Measurements from ENCODE around the gene RILP.

DNA sequence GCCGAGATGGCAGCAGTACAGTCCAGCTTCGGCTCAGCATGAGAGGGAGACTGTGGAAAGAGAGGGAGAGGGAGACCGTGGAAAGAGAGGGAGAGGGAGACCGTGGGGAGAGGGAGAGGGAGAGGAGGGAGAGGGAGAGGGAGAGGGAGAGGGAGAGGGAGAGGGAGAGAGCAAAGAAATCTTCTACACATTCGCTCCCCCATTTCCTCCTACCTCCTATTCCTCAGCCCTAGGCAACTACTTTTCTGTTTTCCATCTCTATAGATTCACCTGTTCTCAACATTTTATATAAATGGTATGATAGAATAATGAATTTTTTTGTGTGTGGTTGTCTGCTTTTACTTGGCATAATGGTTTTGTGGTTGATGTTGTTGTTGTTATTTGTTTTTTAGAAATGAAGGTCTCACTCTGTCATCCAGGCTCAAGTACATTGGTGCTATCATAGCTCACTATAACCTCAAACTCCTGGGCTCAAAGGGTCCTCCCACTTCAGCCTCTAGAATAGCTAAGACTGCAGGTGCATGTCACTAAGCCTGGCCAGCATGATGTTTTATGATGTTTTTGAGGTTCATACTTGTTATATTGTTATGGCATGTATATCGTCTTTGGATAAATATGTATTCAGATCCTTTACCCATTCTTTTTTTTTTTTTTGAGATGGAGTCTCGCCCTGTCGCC is 41.0 kb upstream of the RILP start:
- no peak for TF ChIP-seq ELF4 (IDR thresholded peaks at IDR 0.05)
- TF ChIP-seq BHLHE40 (IDR thresholded peaks at IDR 0.05; ENCODE audit: borderline replicate concordance), result no peak
- TF ChIP-seq SP1 (IDR thresholded peaks at IDR 0.05), result no peak
- no peak for TF ChIP-seq L3MBTL2 (conservative IDR thresholded peaks at IDR 0.05)

Data from HEK293T (cell line).